Pancreas (tissue), 10 donors: Measurements from ENCODE around the gene BBX. TPM values are rescaled to one million over a fixed set of nuclear protein-coding genes. Genes with fewer than 3 reads are reported as not detected.

ENCODE experiments used
- ATAC-seq, 4 donors: fragments of 200-7000 bp; cut with Tn5 transposase; one replicate each; pipeline versions ENCODE4 v1.8.0 to v1.9.1; 2020; ENCODE audit warnings: mild to moderate bottlenecking in 4 of 4, moderate library complexity in 4 of 4
- DNase-seq, 6 donors: peaks; one replicate each; pipeline ENCODE4 v3.0.0-alpha.2; 2020
- FAIRE-seq: peaks from 2 replicates; lab custom pipeline; 2012; peaks lifted over from hg19 to GRCh38; lab: Jason Lieb, UNC
- H3K27ac ChIP-seq, 4 donors: fragments of 200-600 bp; sonication (generic); 1 replicate in 3 of 4; 2 replicates in 1 of 4; pipeline versions ENCODE4 v1.5.0 to v1.8.0; 2020
- H3K27me3 ChIP-seq, 4 donors: fragments of 200-600 bp; one replicate each; pipeline ENCODE4 v1.8.0; 2021
- H3K36me3 ChIP-seq, 3 donors: fragments of 200-600 bp; sonication (generic) in 1 of 3; one replicate each; pipeline versions ENCODE4 v1.5.0 to v1.8.0; 2020 to 2021
- H3K4me1 ChIP-seq, 3 donors: fragments of 200-600 bp; one replicate each; pipeline ENCODE4 v1.8.0; 2021
- H3K4me3 ChIP-seq, 4 donors: fragments of 200-600 bp; sonication (generic) in 2 of 4; one replicate each; pipeline versions ENCODE4 v1.5.0 to v1.8.0; 2020 to 2021
- H3K9me3 ChIP-seq, 4 donors: fragments of 200-600 bp; one replicate each; pipeline ENCODE4 v1.8.0; 2021
- WGBS, 2 donors: extraction: QIAGEN DNeasy Blood & Tissue Kit; methylation state at CpG; one replicate each; pipeline ENCODE4 v1.1.7; 2013; 5-methylcytosine and 5-hydroxymethylcytosine counted together
- intact Hi-C, 3 donors: fragments of 100-400 bp; cut with DNase I; formaldehyde crosslinking; loops; one replicate each; pipeline versions ENCODE4 v1.11.1 to v1.14.2; 2022
- polyA plus RNA-seq, 2 donors: library from polyadenylated mRNA; stranded (reverse); fragments of 200-250 nt; gene quantifications; one replicate each; pipeline ENCODE4 v1.2.3, GENCODE V29; 2013
- total RNA-seq, 6 donors: library from RNA; stranded (reverse); fragmentation: NEBNext Ultra II Directional in 4 of 6; extraction: Animal tissue kit (Norgen Biotek cat#: 25700) in 4 of 6; gene quantifications; one replicate each; pipeline versions ENCODE4 v1.2.1 to v1.2.4, GENCODE V29; 2021 to 2023
- TF ChIP-seq, protein P1 (sequence below), 4 donors: fragments of 200-600 bp; sonication (generic) in 3 of 4; IDR thresholded peaks; one replicate each; pipeline versions ENCODE4 v1.5.0 to v1.8.0; 2021; ENCODE audit warnings: antibody characterized with exemption in 4 of 4
- donor health status: healthy with polysubstance abuse.
- donor health status: DM: no; HTN: no; CAD: no; lungs with moderate emphysema.
- donor health status: DM: no; HTN: no; CAD: no.
- donor health status: control.
- donor health status: control.
- donor health status: Bipolar disorder and iron deficiency.
- donor health status: DM: yes; HTN: yes; CAD: no.
- donor health status: DM: no; HTN: no; CAD: no.
- donor health status: DM: no; HTN: no; CAD: no.
- donor health status: DM: yes; HTN: yes; CAD: no.

BBX gene
- total and polyA plus RNA-seq, 8 donors, result 3.9 to 43.8 (median 19.8) TPM

DNA sequence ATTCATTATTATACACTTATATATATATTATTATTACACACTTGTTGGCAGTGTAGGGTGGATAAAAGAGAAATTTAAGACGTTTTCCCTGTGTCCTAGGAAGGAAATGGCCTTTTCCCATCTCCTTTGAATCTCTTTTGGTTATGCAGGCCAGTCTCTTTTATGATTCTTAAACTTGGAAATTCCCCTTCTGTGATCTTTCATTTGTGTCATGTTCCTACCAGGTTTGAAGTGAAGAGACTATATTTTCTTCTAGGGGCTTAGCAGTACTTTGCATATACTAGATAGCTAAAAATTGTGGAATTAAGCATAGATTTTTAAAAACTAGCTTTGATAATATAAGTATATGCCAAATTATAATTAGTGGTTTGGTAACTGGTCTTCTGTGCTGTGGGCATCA, 58.5 kb downstream of the BBX start:
- no peak for DNase-seq
- Histone ChIP-seq H3K27ac (no peak overlapping the region), H3K27me3 (no peaks in the 10 kb centered on the region), H3K4me3 (no peak overlapping the region), H3K36me3 (no peaks in the 10 kb centered on the region), H3K9me3 (no peaks in the 10 kb centered on the region), H3K4me1 (peaks cover 0 to 6% (median 6%) of the 10 kb centered on the region in 3 donors)
- no peak for ATAC-seq
- TF ChIP-seq, protein P1, sequence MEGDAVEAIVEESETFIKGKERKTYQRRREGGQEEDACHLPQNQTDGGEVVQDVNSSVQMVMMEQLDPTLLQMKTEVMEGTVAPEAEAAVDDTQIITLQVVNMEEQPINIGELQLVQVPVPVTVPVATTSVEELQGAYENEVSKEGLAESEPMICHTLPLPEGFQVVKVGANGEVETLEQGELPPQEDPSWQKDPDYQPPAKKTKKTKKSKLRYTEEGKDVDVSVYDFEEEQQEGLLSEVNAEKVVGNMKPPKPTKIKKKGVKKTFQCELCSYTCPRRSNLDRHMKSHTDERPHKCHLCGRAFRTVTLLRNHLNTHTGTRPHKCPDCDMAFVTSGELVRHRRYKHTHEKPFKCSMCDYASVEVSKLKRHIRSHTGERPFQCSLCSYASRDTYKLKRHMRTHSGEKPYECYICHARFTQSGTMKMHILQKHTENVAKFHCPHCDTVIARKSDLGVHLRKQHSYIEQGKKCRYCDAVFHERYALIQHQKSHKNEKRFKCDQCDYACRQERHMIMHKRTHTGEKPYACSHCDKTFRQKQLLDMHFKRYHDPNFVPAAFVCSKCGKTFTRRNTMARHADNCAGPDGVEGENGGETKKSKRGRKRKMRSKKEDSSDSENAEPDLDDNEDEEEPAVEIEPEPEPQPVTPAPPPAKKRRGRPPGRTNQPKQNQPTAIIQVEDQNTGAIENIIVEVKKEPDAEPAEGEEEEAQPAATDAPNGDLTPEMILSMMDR (IDR thresholded peaks at IDR 0.05), result no peak
- intact Hi-C loops, result no loop called here
- WGBS, 2 donors, result 73 to 86% methylated on average over 1 of the region's 1 CpG
- no peak for FAIRE-seq

DNA sequence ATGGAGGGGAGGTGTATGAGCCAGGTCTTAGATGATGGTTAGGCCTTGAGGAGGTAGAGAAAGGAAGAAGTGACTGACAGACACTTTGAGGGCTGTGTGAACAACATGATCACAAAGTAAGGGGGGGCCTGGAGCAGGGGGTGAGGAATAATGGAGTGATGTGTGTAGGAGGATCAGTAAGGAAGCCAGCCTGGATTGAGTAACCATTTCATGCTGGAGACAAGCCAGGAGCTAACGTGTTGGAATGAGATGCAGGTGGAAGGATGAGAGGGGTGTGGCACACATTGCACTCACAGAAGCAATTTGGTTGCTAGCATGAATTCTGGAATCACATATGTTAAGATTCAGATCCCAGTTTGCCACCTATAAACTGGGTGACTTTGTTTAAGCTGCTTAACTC, 65.5 kb downstream of the BBX start:
- H3K4me3 ChIP-seq, result no peak overlapping the region
- WGBS, 2 donors, result 50 to 69% methylated on average over 1 of the region's 1 CpG
- H3K4me1 ChIP-seq, result peaks cover 0 to 7% (median 5%) of the 10 kb centered on the region in 3 donors
- intact Hi-C loops, result no loop called here
- no peaks in the 10 kb centered on the region for H3K27me3 ChIP-seq
- ATAC-seq (no peak), DNase-seq (no peak), FAIRE-seq (no peak)
- TF ChIP-seq, protein P1 (IDR thresholded peaks at IDR 0.05), result no peak
- H3K36me3 ChIP-seq, result no peaks in the 10 kb centered on the region
- no peak overlapping the region for H3K27ac ChIP-seq
- H3K9me3 ChIP-seq, result no peaks in the 10 kb centered on the region

DNA sequence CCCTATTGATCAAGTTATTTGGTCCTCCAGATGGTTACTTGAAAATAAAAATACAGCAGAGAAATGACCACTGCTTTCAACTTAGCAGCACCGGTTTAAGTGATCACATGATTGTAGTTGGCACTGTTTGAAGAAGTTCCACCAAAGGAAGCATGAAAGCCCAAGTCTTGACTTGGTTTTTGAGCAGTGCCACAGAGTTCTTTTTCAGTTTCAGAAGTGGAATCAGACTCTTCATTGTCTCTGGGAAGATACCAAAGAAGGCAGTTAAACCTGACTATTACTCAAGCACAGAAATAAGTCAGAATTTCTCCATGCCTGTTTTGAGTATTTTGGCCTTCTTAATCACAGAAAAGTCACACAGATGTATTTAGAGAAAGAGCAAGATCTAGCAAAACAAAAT, 66.7 kb downstream of the BBX start:
- DNase-seq (no peak), FAIRE-seq (no peak), ATAC-seq (no peak)
- 61 to 69% methylated on average over 1 of the region's 1 CpG for WGBS, 2 donors
- Histone ChIP-seq H3K27ac (no peak overlapping the region), H3K27me3 (no peaks in the 10 kb centered on the region), H3K4me1 (peaks cover 0 to 7% (median 5%) of the 10 kb centered on the region in 3 donors), H3K9me3 (no peaks in the 10 kb centered on the region), H3K4me3 (no peak overlapping the region), H3K36me3 (no peaks in the 10 kb centered on the region)
- TF ChIP-seq, protein P1 (IDR thresholded peaks at IDR 0.05), result no peak
- intact Hi-C loops, result no loop called here

DNA sequence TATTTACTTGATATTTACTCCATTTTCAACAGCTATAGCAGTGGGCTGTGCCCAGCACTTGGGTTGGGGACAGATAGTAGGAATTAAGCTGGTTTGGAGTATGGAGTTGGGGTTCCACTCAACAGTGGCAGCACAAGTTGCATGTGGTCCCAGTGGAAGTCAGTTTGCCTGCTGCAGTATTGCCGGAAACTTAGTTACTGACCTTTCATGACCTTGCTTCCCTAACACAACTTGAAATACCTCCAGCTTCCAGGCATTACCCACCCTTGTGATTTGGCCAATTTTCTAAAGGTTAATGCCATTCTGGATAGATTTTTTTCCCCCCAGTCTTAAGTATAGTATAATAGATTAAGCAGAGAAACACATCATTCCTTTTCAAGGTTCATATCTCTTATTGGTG, 68.0 kb downstream of the BBX start:
- peaks cover 0 to 7% (median 5%) of the 10 kb centered on the region in 3 donors for H3K4me1 ChIP-seq
- FAIRE-seq, result no peak
- TF ChIP-seq, protein P1 (IDR thresholded peaks at IDR 0.05), result no peak
- no peak overlapping the region for H3K27ac ChIP-seq
- intact Hi-C loops, result no loop called here
- no peak for DNase-seq
- no peak overlapping the region for H3K4me3 ChIP-seq
- no peaks in the 10 kb centered on the region for H3K9me3 ChIP-seq
- no peak for ATAC-seq
- H3K36me3 ChIP-seq, result no peaks in the 10 kb centered on the region
- WGBS, 2 donors, result 81 to 96% methylated on average over 1 of the region's 1 CpG
- no peaks in the 10 kb centered on the region for H3K27me3 ChIP-seq

DNA sequence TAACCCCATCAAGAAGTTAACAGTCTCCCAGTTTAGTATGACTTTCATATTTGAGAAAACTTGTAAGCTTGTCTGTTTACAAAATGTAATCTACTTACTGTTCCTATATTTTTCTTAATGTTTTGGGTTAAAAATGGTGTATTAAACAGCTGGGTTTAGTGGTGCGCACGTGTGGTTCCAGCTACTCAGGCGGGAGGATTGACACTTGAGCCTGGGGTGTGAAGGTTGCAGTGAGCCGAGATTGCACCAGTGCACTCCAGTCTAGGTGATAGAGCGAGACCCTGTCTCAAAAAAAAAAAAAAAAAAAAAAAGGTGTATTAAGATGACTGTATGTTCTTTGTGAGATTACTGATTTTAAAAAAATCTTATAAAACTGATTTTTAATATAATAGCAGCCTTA, 69.3 kb downstream of the BBX start:
- FAIRE-seq, result no peak
- no peak for ATAC-seq
- Histone ChIP-seq H3K4me3 (no peak overlapping the region), H3K9me3 (no peaks in the 10 kb centered on the region), H3K27me3 (no peaks in the 10 kb centered on the region), H3K4me1 (peaks cover 0 to 7% (median 5%) of the 10 kb centered on the region in 3 donors), H3K36me3 (no peaks in the 10 kb centered on the region), H3K27ac (no peak overlapping the region)
- DNase-seq, result no peak
- 90 to 93% methylated on average over 5 of the region's 5 CpGs for WGBS, 2 donors
- TF ChIP-seq, protein P1 (IDR thresholded peaks at IDR 0.05), result no peak
- intact Hi-C loops, result no loop called here
